ENCODE measurements around the gene MYBPC1. TPM values are rescaled to one million over a fixed set of nuclear protein-coding genes. Genes with fewer than 3 reads are reported as not detected.

MYBPC1 gene
- total and polyA plus RNA-seq, 2 experiments from 2014 or later, result 0.18 TPM; not detected in 1

- H3K9me3 Mint-ChIP-seq, result no peaks in the 10 kb centered on the region
- no peak overlapping the region for H3K4me3 Mint-ChIP-seq
- Histone ChIP-seq H3K27me3 (ENCODE audit: insufficient read depth) (no peaks in the 10 kb centered on the region), H3K27ac (ENCODE audit: low read depth) (no peak overlapping the region), H3K4me2 (no peak overlapping the region), H3K36me3 (ENCODE audit: insufficient read depth) (no peaks in the 10 kb centered on the region), H3K9me2 (ENCODE audit: insufficient read depth) (no peaks in the 10 kb centered on the region), H4K20me1 (replicated peaks; ENCODE audit: insufficient read depth) (no peaks in the 10 kb centered on the region), H3K79me2 (replicated peaks; ENCODE audit: insufficient read depth) (peaks cover 9% of the 10 kb centered on the region; the same call in 1 of the 2 replicates), H2AFZ (no peak overlapping the region), H3F3A (replicated peaks; ENCODE audit: low read depth) (no peaks in the 10 kb centered on the region), H3K4me3 (no peak overlapping the region), H3K4me1 (ENCODE audit: insufficient read depth) (no peaks in the 10 kb centered on the region; the same call in none of the 2 replicates)
- H3K27me3 Mint-ChIP-seq (ENCODE audit: insufficient read depth, low read depth, poor library complexity), result no peaks in the 10 kb centered on the region
- ATAC-seq, result no peak
- H3K4me1 Mint-ChIP-seq, result peaks cover 7% of the 10 kb centered on the region; the same call in 2 of the 3 replicates
- no peak for DNase-seq (ENCODE audit: low spot score)
- H3K27ac Mint-ChIP-seq, result no peak overlapping the region
- TF ChIP-seq, protein P1, sequence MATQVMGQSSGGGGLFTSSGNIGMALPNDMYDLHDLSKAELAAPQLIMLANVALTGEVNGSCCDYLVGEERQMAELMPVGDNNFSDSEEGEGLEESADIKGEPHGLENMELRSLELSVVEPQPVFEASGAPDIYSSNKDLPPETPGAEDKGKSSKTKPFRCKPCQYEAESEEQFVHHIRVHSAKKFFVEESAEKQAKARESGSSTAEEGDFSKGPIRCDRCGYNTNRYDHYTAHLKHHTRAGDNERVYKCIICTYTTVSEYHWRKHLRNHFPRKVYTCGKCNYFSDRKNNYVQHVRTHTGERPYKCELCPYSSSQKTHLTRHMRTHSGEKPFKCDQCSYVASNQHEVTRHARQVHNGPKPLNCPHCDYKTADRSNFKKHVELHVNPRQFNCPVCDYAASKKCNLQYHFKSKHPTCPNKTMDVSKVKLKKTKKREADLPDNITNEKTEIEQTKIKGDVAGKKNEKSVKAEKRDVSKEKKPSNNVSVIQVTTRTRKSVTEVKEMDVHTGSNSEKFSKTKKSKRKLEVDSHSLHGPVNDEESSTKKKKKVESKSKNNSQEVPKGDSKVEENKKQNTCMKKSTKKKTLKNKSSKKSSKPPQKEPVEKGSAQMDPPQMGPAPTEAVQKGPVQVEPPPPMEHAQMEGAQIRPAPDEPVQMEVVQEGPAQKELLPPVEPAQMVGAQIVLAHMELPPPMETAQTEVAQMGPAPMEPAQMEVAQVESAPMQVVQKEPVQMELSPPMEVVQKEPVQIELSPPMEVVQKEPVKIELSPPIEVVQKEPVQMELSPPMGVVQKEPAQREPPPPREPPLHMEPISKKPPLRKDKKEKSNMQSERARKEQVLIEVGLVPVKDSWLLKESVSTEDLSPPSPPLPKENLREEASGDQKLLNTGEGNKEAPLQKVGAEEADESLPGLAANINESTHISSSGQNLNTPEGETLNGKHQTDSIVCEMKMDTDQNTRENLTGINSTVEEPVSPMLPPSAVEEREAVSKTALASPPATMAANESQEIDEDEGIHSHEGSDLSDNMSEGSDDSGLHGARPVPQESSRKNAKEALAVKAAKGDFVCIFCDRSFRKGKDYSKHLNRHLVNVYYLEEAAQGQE (IDR thresholded peaks at IDR 0.05; ENCODE audit: unreplicated experiment), result no peak
- no peak for TF ChIP-seq JUNB (IDR thresholded peaks at IDR 0.05; ENCODE audit: unreplicated experiment)
- TF ChIP-seq CREB1 (CRISPR knock-in tag; IDR thresholded peaks at IDR 0.05; ENCODE audit: low read depth), result no peak
- TF ChIP-seq, protein P2, sequence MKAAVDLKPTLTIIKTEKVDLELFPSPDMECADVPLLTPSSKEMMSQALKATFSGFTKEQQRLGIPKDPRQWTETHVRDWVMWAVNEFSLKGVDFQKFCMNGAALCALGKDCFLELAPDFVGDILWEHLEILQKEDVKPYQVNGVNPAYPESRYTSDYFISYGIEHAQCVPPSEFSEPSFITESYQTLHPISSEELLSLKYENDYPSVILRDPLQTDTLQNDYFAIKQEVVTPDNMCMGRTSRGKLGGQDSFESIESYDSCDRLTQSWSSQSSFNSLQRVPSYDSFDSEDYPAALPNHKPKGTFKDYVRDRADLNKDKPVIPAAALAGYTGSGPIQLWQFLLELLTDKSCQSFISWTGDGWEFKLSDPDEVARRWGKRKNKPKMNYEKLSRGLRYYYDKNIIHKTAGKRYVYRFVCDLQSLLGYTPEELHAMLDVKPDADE (IDR thresholded peaks at IDR 0.05), result no peak
- TF ChIP-seq, protein P3, sequence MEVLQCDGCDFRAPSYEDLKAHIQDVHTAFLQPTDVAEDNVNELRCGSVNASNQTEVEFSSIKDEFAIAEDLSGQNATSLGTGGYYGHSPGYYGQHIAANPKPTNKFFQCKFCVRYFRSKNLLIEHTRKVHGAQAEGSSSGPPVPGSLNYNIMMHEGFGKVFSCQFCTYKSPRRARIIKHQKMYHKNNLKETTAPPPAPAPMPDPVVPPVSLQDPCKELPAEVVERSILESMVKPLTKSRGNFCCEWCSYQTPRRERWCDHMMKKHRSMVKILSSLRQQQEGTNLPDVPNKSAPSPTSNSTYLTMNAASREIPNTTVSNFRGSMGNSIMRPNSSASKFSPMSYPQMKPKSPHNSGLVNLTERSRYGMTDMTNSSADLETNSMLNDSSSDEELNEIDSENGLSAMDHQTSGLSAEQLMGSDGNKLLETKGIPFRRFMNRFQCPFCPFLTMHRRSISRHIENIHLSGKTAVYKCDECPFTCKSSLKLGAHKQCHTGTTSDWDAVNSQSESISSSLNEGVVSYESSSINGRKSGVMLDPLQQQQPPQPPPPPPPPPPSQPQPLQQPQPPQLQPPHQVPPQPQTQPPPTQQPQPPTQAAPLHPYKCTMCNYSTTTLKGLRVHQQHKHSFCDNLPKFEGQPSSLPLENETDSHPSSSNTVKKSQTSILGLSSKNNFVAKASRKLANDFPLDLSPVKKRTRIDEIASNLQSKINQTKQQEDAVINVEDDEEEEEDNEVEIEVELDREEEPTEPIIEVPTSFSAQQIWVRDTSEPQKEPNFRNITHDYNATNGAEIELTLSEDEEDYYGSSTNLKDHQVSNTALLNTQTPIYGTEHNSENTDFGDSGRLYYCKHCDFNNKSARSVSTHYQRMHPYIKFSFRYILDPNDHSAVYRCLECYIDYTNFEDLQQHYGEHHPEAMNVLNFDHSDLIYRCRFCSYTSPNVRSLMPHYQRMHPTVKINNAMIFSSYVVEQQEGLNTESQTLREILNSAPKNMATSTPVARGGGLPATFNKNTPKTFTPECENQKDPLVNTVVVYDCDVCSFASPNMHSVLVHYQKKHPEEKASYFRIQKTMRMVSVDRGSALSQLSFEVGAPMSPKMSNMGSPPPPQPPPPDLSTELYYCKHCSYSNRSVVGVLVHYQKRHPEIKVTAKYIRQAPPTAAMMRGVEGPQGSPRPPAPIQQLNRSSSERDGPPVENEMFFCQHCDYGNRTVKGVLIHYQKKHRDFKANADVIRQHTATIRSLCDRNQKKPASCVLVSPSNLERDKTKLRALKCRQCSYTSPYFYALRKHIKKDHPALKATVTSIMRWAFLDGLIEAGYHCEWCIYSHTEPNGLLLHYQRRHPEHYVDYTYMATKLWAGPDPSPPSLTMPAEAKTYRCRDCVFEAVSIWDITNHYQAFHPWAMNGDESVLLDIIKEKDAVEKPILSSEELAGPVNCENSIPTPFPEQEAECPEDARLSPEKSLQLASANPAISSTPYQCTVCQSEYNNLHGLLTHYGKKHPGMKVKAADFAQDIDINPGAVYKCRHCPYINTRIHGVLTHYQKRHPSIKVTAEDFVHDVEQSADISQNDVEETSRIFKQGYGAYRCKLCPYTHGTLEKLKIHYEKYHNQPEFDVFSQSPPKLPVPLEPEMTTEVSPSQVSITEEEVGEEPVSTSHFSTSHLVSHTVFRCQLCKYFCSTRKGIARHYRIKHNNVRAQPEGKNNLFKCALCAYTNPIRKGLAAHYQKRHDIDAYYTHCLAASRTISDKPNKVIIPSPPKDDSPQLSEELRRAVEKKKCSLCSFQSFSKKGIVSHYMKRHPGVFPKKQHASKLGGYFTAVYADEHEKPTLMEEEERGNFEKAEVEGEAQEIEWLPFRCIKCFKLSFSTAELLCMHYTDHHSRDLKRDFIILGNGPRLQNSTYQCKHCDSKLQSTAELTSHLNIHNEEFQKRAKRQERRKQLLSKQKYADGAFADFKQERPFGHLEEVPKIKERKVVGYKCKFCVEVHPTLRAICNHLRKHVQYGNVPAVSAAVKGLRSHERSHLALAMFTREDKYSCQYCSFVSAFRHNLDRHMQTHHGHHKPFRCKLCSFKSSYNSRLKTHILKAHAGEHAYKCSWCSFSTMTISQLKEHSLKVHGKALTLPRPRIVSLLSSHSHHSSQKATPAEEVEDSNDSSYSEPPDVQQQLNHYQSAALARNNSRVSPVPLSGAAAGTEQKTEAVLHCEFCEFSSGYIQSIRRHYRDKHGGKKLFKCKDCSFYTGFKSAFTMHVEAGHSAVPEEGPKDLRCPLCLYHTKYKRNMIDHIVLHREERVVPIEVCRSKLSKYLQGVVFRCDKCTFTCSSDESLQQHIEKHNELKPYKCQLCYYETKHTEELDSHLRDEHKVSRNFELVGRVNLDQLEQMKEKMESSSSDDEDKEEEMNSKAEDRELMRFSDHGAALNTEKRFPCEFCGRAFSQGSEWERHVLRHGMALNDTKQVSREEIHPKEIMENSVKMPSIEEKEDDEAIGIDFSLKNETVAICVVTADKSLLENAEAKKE (CRISPR knock-in tag; IDR thresholded peaks at IDR 0.05), result no peak
- TF ChIP-seq STAT1 (IDR thresholded peaks at IDR 0.05; ENCODE audit: unreplicated experiment), result no peak
- no peak for TF ChIP-seq EZH2phosphoT487 (IDR thresholded peaks at IDR 0.05; ENCODE audit: unreplicated experiment)
- no peak for TF ChIP-seq POLR2AphosphoS5 (IDR thresholded peaks at IDR 0.05; ENCODE audit: low read depth)
- TF ChIP-seq EZH2 (IDR thresholded peaks at IDR 0.05; ENCODE audit: low read depth, unreplicated experiment), result no peak
- no peak for TF ChIP-seq ZNF114 (CRISPR knock-in tag; IDR thresholded peaks at IDR 0.05)
- TF ChIP-seq NANOG (IDR thresholded peaks at IDR 0.05; ENCODE audit: borderline replicate concordance), result no peak
- TF ChIP-seq ZNF331 (CRISPR knock-in tag; IDR thresholded peaks at IDR 0.05; ENCODE audit: low read depth), result no peak
- TF ChIP-seq CTCF (conservative IDR thresholded peaks at IDR 0.05; ENCODE audit: low read depth in 2 of 2), result no peak
- no peaks in the 10 kb centered on the region for H3K36me3 Mint-ChIP-seq (ENCODE audit: low read depth)
Observed at GRCh38 chr12:101714877-101715444, 120.2 kb downstream of the MYBPC1 start.

All from GM23338 (cell line).